MM.1S (cell line): Measurements from ENCODE around the gene NOS1.
"Not testable (repeated sequence)": the region's sequence is repeated elsewhere in the genome, so short reads cannot be mapped to it uniquely, and the experiment has no call there.

Experiments used
- DNase-seq: peaks from one replicate; pipeline ENCODE4 v3.0.0-alpha.2; 2015
- H2AFZ ChIP-seq: fragments of 300-600 bp; sonication (generic); 2 replicates; pipeline ENCODE4 v1.6.0; 2016; ENCODE audit warnings: antibody characterized with exemption, low read length
- H3F3A ChIP-seq: fragments of 300-600 bp; sonication (generic); 2 replicates; pipeline ENCODE4 v1.6.1; 2016; ENCODE audit warnings: mild to moderate bottlenecking, antibody characterized with exemption, low read length, moderate library complexity, mixed read lengths; ENCODE audit not compliant: insufficient read depth
- H3K27ac ChIP-seq: fragments of 300-600 bp; sonication (generic); 2 replicates; pipeline ENCODE4 v1.5.1; 2016; ENCODE audit warnings: mild to moderate bottlenecking, low read length
- H3K27me3 ChIP-seq: fragments of 300-600 bp; sonication (generic); replicated peaks from 2 replicates; pipeline ENCODE4 v1.6.0; 2016; ENCODE audit warnings: low read length; ENCODE audit not compliant: insufficient read depth
- H3K36me3 ChIP-seq: fragments of 300-600 bp; sonication (generic); replicated peaks from 2 replicates; pipeline ENCODE4 v1.6.1; 2016; ENCODE audit warnings: mild to moderate bottlenecking, low read length, mixed read lengths; ENCODE audit not compliant: insufficient read depth
- H3K4me1 ChIP-seq: fragments of 300-600 bp; sonication (generic); 2 replicates; pipeline ENCODE4 v1.6.1; 2016; ENCODE audit warnings: low read length, mixed read lengths
- H3K4me2 ChIP-seq: fragments of 300-600 bp; sonication (generic); 2 replicates; pipeline ENCODE4 v1.6.0; 2016; ENCODE audit warnings: low read depth, low read length
- H3K4me3 ChIP-seq: fragments of 300-600 bp; sonication (generic); 2 replicates; pipeline ENCODE4 v1.5.1; 2016; ENCODE audit warnings: low read length, mixed read lengths
- H3K79me2 ChIP-seq: fragments of 300-600 bp; sonication (generic); 2 replicates; pipeline ENCODE4 v1.6.1; 2016; ENCODE audit warnings: mixed run types, low read length, mixed read lengths
- H3K9ac ChIP-seq: fragments of 300-600 bp; sonication (generic); 2 replicates; pipeline ENCODE4 v1.6.1; 2016; ENCODE audit warnings: low read length, mixed read lengths
- H3K9me2 ChIP-seq: fragments of 300-600 bp; sonication (generic); replicated peaks from 2 replicates; pipeline ENCODE4 v1.6.1; 2016; ENCODE audit warnings: mild to moderate bottlenecking, low read length, mixed read lengths; ENCODE audit not compliant: insufficient read depth
- H3K9me3 ChIP-seq: fragments of 300-600 bp; sonication (generic); replicated peaks from 2 replicates; pipeline ENCODE4 v1.6.1; 2016; ENCODE audit warnings: mild to moderate bottlenecking, low read length, mixed read lengths; ENCODE audit not compliant: insufficient read depth
- H4K20me1 ChIP-seq: fragments of 300-600 bp; sonication (generic); 2 replicates; pipeline ENCODE4 v1.6.1; 2016; ENCODE audit warnings: mild to moderate bottlenecking, low read length, moderate library complexity, mixed read lengths; ENCODE audit not compliant: insufficient read depth
- CTCF ChIP-seq: fragments of 300-600 bp; sonication (generic); IDR thresholded peaks from 2 replicates; pipeline ENCODE4 v1.5.1; 2016; ENCODE audit warnings: antibody characterized with exemption, low read length, mixed read lengths
- EZH2 ChIP-seq: fragments of 300-600 bp; sonication (generic); optimal IDR thresholded peaks from 2 replicates; pipeline ENCODE3; 2017; ENCODE audit warnings: low read depth, mild to moderate bottlenecking, antibody characterized with exemption, low read length, mixed read lengths
- EZH2phosphoT487 ChIP-seq: fragments of 300-600 bp; sonication (generic); IDR thresholded peaks from 2 replicates; pipeline ENCODE4 v1.6.1; 2018; ENCODE audit warnings: antibody characterized with exemption, low read length

NOS1 gene

DNA sequence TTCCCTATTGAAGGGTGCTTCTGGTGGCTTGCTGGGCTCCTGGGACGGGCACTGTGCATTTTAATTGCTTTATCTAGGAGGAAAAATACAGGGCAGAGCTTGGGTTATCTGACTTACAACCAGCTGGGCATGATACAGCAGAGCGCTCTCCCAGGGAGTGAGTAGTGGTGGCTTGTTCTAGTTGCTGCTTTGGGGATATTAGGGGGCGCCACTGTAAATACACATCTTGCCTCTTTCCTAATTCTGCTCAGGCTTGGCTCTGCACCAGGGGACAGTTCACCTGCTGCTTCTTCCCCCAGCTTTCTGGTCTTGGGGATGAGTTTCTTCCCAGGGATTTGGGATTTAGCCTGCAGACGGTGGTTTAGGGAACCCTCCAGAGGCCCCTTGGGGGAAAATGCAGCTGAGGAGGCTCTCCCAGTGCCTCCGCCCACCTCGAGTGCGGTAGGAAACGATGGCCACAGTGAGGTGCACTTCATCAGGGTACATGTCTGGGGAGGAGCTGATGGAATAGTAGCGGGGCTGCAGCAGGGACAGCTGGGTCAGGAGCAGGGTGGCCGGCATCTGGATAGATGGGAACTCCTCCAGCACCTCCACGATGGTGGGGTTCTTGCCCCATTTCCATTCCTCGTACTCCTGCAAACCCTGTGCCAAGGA is 134.3 kb downstream of the NOS1 start:
- TF ChIP-seq CTCF (no peak), EZH2 (no peak), EZH2phosphoT487 (no peak)
- Histone ChIP-seq H4K20me1 (no peaks in the 10 kb centered on the region), H3K4me1 (no peaks in the 10 kb centered on the region), H3K79me2 (no peaks in the 10 kb centered on the region), H3K4me2 (no peak overlapping the region), H3K9me2 (no peaks in the 10 kb centered on the region), H3K36me3 (no peaks in the 10 kb centered on the region), H3F3A (no peaks in the 10 kb centered on the region), H3K27me3 (peaks cover 4% of the 10 kb centered on the region; the same call in 1 of the 2 replicates), H3K27ac (no peak overlapping the region), H2AFZ (no peak overlapping the region), H3K4me3 (no peak overlapping the region), H3K9ac (no peak overlapping the region), H3K9me3 (no peaks in the 10 kb centered on the region)
- no peak for DNase-seq

DNA sequence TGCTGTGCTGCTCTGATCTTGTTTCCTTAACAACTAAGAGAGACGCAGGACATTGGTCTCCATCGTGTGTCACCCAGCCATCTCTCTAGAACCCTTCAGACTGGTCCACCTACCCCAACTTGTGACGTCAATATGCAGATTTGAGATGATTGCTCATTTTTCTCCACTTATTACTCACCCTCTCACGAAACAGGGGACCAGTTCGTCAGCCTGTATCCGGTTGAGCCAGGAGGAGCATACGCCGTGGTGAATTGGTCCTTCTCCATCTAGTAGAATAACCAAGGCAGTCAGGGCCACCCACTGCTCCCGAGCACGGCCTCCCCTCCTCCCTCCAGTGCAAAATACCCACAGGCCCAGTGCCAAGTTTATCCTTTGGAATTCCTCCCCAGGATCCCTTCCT is 134.9 kb downstream of the NOS1 start:
- Histone ChIP-seq H3K4me3 (no peak overlapping the region), H3K9me3 (no peaks in the 10 kb centered on the region), H4K20me1 (no peaks in the 10 kb centered on the region), H3K27ac (no peak overlapping the region), H3K4me1 (no peaks in the 10 kb centered on the region), H3K9me2 (no peaks in the 10 kb centered on the region), H3K9ac (no peak overlapping the region), H3K36me3 (no peaks in the 10 kb centered on the region), H2AFZ (no peak overlapping the region), H3K27me3 (peaks cover 4% of the 10 kb centered on the region; the same call in 1 of the 2 replicates), H3K4me2 (no peak overlapping the region), H3K79me2 (no peaks in the 10 kb centered on the region), H3F3A (no peaks in the 10 kb centered on the region)
- DNase-seq, result no peak
- TF ChIP-seq CTCF, result no peak
- no peak for TF ChIP-seq EZH2
- no peak for TF ChIP-seq EZH2phosphoT487

- H3K79me2 ChIP-seq, result no peaks in the 10 kb centered on the region
- H3K9me3 ChIP-seq, result no peaks in the 10 kb centered on the region
- H3K27me3 ChIP-seq, result peaks cover 4% of the 10 kb centered on the region; the same call in 1 of the 2 replicates
- no peaks in the 10 kb centered on the region for H3K4me1 ChIP-seq
- H3K9ac ChIP-seq, result no peak overlapping the region
- no peak overlapping the region for H2AFZ ChIP-seq
- TF ChIP-seq CTCF, result no peak
- no peak for TF ChIP-seq EZH2
- no peak for TF ChIP-seq EZH2phosphoT487
- H4K20me1 ChIP-seq, result no peaks in the 10 kb centered on the region
- no peak overlapping the region for H3K27ac ChIP-seq
- H3K9me2 ChIP-seq, result no peaks in the 10 kb centered on the region
- no peak overlapping the region for H3K4me3 ChIP-seq
- H3K4me2 ChIP-seq, result no peak overlapping the region
- no peaks in the 10 kb centered on the region for H3K36me3 ChIP-seq
- DNase-seq, result no peak
- no peaks in the 10 kb centered on the region for H3F3A ChIP-seq
These were observed 136.2 kb downstream of the NOS1 start for GRCh38 chr12:117225179-117225578.

- not testable (repeated sequence) for H3K4me2 ChIP-seq, H3K4me1 ChIP-seq, H3K9me2 ChIP-seq, DNase-seq, H3K27ac ChIP-seq, H3K36me3 ChIP-seq, H3K27me3 ChIP-seq, H3K4me3 ChIP-seq, H3K79me2 ChIP-seq, H3K9me3 ChIP-seq, H2AFZ ChIP-seq, H3K9ac ChIP-seq, H3F3A ChIP-seq, H4K20me1 ChIP-seq
These were observed 140.5 kb downstream of the NOS1 start for GRCh38 chr12:117220947-117221346.
